ENCODE data around the gene GPR34. TPM values are rescaled to one million over a fixed set of nuclear protein-coding genes. Genes with fewer than 3 reads are reported as not detected.

The GPR34 gene
- total RNA-seq, 1 experiment from 2014 or later, result not detected

DNA sequence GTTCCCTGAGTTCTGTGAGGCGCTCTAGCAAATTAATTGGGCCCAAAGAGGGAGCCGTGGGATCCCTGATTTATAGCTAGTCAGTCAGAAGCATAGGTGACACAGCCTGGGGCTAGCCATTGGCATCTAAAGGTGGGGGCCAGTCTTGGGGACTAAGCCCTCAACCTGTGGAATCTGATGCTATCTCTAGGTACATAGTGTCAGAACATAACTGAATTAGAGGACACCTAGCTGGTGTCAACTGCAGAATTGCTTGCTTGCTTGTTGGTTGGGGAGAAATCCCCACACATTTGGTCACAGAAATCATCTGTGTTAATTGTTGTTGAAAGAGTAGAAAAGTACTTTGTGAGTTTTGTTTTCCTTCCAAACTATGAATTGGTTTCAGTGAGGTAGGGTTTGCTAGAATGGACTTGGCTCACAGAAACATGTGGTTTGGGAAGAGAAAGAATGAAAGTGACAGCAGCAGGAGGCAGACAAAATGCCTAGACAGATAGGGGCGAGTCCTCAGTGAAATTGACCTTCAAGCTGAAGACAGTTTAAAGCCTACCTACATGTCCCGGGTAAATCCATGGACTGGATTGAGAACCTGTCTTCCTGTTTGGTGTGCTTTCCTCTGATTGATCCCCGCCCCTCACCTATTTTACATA, 22.4 kb downstream of the GPR34 start:
- H3K27me3 ChIP-seq (ENCODE audit: low read length), result no peaks in the 10 kb centered on the region
- H3K36me3 ChIP-seq (ENCODE audit: low read depth, low read length), result no peaks in the 10 kb centered on the region
- H3K4me3 ChIP-seq (ENCODE audit: low read length), result no peak overlapping the region
- no peaks in the 10 kb centered on the region for H3K9me3 ChIP-seq (ENCODE audit: low read length)
- H3K9ac ChIP-seq (ENCODE audit: low read length), result no peak overlapping the region
- BruUV-seq (replicated peaks), result no TSS peak
- TF ChIP-seq, protein P1, sequence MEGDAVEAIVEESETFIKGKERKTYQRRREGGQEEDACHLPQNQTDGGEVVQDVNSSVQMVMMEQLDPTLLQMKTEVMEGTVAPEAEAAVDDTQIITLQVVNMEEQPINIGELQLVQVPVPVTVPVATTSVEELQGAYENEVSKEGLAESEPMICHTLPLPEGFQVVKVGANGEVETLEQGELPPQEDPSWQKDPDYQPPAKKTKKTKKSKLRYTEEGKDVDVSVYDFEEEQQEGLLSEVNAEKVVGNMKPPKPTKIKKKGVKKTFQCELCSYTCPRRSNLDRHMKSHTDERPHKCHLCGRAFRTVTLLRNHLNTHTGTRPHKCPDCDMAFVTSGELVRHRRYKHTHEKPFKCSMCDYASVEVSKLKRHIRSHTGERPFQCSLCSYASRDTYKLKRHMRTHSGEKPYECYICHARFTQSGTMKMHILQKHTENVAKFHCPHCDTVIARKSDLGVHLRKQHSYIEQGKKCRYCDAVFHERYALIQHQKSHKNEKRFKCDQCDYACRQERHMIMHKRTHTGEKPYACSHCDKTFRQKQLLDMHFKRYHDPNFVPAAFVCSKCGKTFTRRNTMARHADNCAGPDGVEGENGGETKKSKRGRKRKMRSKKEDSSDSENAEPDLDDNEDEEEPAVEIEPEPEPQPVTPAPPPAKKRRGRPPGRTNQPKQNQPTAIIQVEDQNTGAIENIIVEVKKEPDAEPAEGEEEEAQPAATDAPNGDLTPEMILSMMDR (conservative IDR thresholded peaks at IDR 0.05; ENCODE audit: low read depth, low read length), result no peak
- TF ChIP-seq EZH2phosphoT487 (IDR thresholded peaks at IDR 0.05; ENCODE audit: borderline replicate concordance, low read length) (no peak), EZH2 (IDR thresholded peaks at IDR 0.05; ENCODE audit: low read length, unreplicated experiment) (no peak)
- no peaks in the 10 kb centered on the region for H3K9me2 ChIP-seq (replicated peaks; ENCODE audit: low read length)
- H3K27ac ChIP-seq (ENCODE audit: low read length), result no peak overlapping the region
- no peaks in the 10 kb centered on the region for H3K79me2 ChIP-seq (ENCODE audit: low read length)
- H3K4me1 ChIP-seq (ENCODE audit: insufficient read depth, low read length), result no peaks in the 10 kb centered on the region
- ChIA-PET CTCF (no interaction called here), POLR2A (ENCODE audit: unreplicated experiment) (no interaction called here)
- H2AFZ ChIP-seq (ENCODE audit: low read length), result no peak overlapping the region
- no peaks in the 10 kb centered on the region for H3F3A ChIP-seq (ENCODE audit: low read length, unreplicated experiment)
- H4K20me1 ChIP-seq (ENCODE audit: low read length), result no peaks in the 10 kb centered on the region
- no peak overlapping the region for H3K4me2 ChIP-seq (ENCODE audit: low read length)
- intact Hi-C loops (cut with micrococcal nuclease), result no loop called here
- ATAC-seq (no peak), DNase-seq (no peak)

DNA sequence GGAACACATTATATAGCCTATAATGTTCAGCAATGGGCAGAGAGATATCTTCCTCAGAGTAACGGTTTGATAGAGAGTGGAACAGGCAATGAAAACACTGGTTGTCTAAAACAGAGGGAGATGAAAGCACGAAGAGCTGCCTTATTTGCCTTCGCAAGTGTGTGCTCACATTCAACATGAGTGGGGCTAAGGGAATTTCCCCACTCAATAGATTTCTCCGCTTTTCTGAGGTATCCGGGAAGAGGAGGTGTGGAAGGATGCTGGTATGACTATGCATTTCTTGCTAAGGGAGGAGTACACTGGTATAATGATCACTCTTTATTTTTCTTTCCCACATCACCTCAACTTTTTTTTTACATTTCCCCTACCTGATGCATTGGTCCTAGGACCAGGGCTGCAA, 27.4 kb downstream of the GPR34 start:
- Histone ChIP-seq H3K9me2 (replicated peaks; ENCODE audit: low read length) (no peaks in the 10 kb centered on the region), H4K20me1 (ENCODE audit: low read length) (no peaks in the 10 kb centered on the region), H3K9me3 (ENCODE audit: low read length) (no peaks in the 10 kb centered on the region), H3F3A (ENCODE audit: low read length, unreplicated experiment) (no peaks in the 10 kb centered on the region), H3K4me2 (ENCODE audit: low read length) (no peak overlapping the region), H3K27ac (ENCODE audit: low read length) (no peak overlapping the region), H3K79me2 (ENCODE audit: low read length) (no peaks in the 10 kb centered on the region), H2AFZ (ENCODE audit: low read length) (no peak overlapping the region), H3K4me1 (ENCODE audit: insufficient read depth, low read length) (no peaks in the 10 kb centered on the region), H3K9ac (ENCODE audit: low read length) (no peak overlapping the region), H3K4me3 (ENCODE audit: low read length) (no peak overlapping the region), H3K36me3 (ENCODE audit: low read depth, low read length) (no peaks in the 10 kb centered on the region; the same call in 1 of the 2 replicates), H3K27me3 (ENCODE audit: low read length) (no peaks in the 10 kb centered on the region)
- POLR2A ChIA-PET (ENCODE audit: unreplicated experiment), result no interaction called here
- no TSS peak for BruUV-seq (replicated peaks)
- CTCF ChIA-PET, result no interaction called here
- no peak for DNase-seq
- no peak for TF ChIP-seq EZH2 (IDR thresholded peaks at IDR 0.05; ENCODE audit: low read length, unreplicated experiment)
- TF ChIP-seq, protein P1 (conservative IDR thresholded peaks at IDR 0.05; ENCODE audit: low read depth, low read length), result no peak
- no peak for TF ChIP-seq EZH2phosphoT487 (IDR thresholded peaks at IDR 0.05; ENCODE audit: borderline replicate concordance, low read length)
- no peak for ATAC-seq
- intact Hi-C loops (cut with micrococcal nuclease), result no loop called here

DNA sequence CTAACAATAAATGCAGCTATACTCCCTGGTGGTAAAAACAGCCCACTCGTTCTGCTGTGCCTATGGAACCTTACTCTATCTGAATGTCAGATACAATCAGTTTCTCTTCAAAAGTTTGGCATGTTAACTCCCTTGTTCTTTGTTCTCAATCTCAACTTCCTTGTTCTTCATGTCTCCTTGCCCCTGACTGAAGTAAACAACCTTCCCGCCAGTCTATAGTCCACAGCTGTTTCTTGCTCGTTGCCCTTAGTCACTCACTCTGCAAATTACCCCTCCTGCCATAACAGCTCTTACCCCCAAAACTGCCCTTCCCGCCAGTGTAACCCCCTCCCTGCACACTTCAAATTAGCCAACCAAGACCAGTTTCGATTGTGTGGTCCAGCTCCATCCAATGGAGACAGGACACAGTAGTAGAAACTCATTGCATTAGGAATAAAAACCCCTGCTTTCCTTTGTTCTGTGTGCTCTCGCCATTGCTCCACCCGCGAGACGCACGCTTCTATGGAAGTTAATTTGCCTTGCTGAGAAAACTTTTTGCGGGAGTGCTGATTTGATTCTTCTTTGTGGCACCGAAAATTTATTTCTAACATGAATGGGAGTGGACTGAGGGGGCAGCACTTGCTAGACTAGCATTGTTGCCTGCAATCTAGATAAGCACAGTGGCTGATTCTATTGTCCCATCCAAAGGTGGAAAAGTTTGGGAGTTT, 28.1 kb downstream of the GPR34 start:
- Histone ChIP-seq H3K36me3 (ENCODE audit: low read depth, low read length) (no peaks in the 10 kb centered on the region; the same call in 1 of the 2 replicates), H3K4me3 (ENCODE audit: low read length) (no peak overlapping the region), H3K9ac (ENCODE audit: low read length) (no peak overlapping the region), H4K20me1 (ENCODE audit: low read length) (no peaks in the 10 kb centered on the region), H3K27me3 (ENCODE audit: low read length) (no peaks in the 10 kb centered on the region), H3K9me3 (ENCODE audit: low read length) (no peaks in the 10 kb centered on the region), H3K4me2 (ENCODE audit: low read length) (no peak overlapping the region), H3K9me2 (replicated peaks; ENCODE audit: low read length) (no peaks in the 10 kb centered on the region), H3K27ac (ENCODE audit: low read length) (no peak overlapping the region), H3K79me2 (ENCODE audit: low read length) (no peaks in the 10 kb centered on the region), H3K4me1 (ENCODE audit: insufficient read depth, low read length) (no peaks in the 10 kb centered on the region), H2AFZ (ENCODE audit: low read length) (no peak overlapping the region), H3F3A (ENCODE audit: low read length, unreplicated experiment) (no peaks in the 10 kb centered on the region)
- ATAC-seq (no peak), DNase-seq (no peak)
- intact Hi-C loops (cut with micrococcal nuclease), result no loop called here
- POLR2A ChIA-PET (ENCODE audit: unreplicated experiment), result no interaction called here
- CTCF ChIA-PET, result no interaction called here
- TF ChIP-seq, protein P1 (conservative IDR thresholded peaks at IDR 0.05; ENCODE audit: low read depth, low read length), result no peak
- TF ChIP-seq EZH2 (IDR thresholded peaks at IDR 0.05; ENCODE audit: low read length, unreplicated experiment) (no peak), EZH2phosphoT487 (IDR thresholded peaks at IDR 0.05; ENCODE audit: borderline replicate concordance, low read length) (no peak)
- BruUV-seq (replicated peaks), result no TSS peak
